Stimulated activated naive CD4-positive, alpha-beta T cell treated with Interleukin-2 at 50 U/mL for 16 hours (primary cell): ENCODE measurements around the gene CFAP299.
A peak's percentile ranks its signal among the peaks of the same experiment; 100 is the strongest.
"Not testable (repeated sequence)": the region's sequence is repeated elsewhere in the genome, so short reads cannot be mapped to it uniquely, and the experiment has no call there.

Experiments used
- DNase-seq: peaks from one replicate; lab custom pipeline; 2025; lab: John Stamatoyannopoulos, UW

Gene CFAP299

DNA sequence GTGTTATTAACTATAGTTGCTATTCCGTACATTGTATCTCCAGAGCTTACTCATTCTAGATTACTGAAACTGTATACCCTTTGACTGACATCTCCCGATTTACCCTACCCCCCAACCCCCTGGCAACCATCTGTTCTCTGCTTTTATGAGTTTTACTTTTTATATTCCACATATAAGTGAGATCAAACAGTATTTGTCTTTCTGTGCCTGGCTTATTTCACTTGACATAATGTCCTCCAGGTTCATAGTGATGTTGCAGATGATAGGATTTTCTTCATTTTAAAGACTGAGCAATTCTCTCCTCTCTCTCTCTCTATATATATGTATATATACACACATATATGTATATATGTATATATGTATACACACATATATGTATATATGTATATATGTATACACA, 54.6 kb downstream of the CFAP299 start:
- DNase-seq, result no peak

DNA sequence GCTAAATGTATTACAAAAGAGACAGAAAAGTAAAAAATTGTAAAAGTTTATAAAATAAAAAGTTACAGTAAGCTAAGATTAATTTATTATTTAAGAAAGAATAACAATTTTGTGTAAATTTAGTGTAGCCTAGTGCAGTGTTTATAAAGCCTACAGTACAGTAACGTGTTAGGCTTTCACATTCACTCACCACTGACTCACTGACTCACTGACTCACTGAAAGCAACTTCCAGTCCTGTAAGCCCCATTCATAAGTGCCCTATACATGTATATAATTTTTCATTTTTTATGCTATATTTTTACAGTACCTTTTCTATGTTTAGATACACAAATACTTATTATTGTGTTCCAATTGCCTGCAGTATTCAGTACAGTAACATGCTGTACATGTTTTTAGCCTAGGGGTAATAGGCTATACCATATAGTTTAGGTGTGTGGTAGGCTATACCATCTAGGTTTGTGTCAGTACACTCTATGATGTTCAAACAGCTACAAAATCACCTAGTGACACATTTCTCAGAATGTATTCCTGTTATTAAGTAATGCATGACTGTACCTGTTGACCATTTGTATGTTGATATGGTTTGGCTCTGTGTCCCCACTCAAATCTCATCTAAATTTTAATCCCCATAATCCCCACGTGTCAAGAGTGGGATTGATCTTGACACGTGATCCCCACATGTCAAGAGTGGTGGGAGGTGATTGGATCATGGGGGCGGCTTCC, 57.9 kb downstream of the CFAP299 start:
- DNase-seq, result peak; percentile 1

DNA sequence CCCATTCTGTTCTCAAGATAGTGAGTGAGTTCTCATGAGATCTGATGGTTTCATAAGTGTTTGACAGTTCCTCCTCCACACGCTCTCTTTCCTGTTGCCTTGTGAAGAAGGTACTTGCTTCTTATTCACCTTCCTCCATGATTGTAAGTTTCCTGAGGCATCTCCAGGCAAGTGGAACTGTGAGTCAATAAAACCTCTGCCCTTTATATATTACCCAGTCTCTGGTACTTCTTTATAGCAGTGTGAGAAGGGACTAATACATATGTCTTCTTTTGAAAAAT, 58.4 kb downstream of the CFAP299 start:
- DNase-seq, result no peak

DNA sequence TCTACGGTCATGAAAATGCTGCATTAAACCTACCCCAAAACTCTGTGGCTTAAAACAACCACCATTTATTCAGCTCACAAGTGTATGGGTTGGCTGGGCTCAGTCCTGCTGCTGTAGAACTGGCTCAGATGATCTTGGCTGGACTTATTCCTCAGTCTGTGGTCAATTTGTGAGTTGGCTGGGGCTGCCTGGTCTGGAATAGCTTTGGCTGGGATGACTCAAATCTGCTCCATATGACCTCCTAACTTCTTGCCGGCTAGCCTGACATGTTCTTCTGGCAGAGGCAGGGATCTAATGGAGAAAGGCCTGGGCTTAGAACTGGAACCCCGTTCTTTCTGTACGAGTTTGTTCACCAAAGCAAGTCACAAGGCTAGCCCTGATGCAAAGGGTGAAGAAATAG, 71.7 kb downstream of the CFAP299 start:
- DNase-seq, result no peak

DNA sequence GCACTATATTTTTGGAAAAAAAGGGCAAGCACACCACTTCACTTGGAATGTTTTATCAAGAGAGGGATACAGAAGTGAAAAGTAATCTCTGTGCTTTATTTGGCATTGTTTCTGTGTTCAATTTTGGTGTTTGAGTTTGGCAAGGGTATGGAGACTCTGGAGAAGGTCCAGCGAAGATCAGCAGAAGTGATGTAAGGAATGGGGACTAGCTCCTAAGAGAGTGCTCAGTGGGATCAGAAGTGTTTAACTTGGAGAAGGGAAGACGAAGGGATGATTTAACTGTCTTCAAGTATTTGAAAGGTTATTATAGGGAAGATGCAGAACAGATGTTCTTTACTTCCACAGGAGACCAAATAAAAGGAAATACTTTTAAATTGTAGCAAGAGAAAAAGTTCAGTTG, 74.3 kb downstream of the CFAP299 start:
- no peak for DNase-seq

DNA sequence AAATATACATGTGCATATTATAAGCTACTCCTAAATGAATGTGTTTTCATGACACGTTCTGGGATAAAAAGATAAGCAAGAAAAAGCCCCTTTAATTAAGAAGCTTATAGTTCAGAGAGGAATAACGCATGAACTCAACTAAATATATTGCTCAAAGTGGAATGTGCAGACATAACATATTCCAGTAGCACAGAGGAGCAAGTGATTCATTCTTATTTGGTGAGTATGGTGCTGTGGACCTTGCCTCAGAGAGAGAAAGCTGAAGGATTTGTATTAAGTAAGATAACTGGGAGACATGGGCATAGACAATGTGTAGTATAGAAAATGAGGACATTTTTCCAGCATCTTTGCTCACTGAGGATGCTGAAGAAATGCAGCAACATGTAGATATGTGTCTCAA, 76.8 kb downstream of the CFAP299 start:
- no peak for DNase-seq

DNA sequence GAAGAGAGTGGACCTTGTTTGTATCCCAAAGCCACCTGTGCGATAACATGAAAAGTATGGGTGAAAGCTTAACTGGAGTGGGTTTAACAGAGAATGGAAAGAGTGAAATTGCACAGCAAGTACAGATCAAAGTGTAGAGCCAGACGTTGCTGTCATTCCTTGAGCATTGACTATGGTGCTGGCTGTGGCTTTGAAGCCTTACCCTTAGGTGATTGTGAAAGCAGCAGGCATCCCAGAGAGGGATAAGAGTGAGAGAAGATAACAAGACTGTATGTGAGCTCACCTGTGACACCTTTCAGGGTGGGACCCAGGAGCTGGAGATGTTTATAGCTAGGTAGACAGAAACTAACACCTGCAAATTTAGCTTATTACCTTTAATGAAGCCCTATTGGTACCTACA, 77.6 kb downstream of the CFAP299 start:
- DNase-seq, result no peak

DNA sequence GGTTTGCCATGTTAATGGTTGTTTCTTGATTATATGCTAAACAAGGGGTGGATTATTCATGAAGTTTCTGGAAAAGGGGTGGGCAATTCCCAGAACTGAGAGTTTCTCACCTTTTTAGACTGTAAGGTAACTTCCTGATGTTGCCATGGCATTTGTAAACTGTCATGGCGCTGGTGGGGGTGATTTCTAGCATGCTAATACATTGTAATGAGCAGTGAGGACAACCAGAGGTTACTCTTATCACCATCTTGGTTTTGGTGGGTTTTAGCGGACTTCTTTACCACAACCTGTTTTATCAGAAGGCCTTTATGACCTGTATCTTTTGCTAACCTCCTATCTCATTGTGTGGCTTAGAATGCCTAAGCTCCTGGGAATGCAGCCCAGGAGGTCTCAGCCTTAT, 81.5 kb downstream of the CFAP299 start:
- no peak for DNase-seq

DNA sequence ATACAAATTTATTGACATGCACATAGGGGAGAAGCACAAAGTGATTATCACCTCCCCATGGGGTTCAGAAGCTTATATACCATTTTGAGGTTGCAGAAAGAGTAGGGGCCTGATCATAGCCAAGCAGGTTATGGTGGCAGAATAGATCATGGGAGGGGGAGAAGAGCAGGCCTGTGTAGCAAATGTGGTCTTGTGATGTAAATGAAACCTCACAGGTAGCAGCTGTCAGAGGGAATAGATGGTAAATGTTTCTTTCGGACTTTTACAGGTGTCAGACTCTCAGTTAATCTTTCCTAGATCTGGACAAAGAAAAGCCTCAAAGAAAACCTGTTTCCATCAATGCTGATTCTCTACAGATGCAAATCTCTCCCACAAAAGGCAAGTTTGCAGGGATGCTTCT, 84.4 kb downstream of the CFAP299 start:
- no peak for DNase-seq

DNA sequence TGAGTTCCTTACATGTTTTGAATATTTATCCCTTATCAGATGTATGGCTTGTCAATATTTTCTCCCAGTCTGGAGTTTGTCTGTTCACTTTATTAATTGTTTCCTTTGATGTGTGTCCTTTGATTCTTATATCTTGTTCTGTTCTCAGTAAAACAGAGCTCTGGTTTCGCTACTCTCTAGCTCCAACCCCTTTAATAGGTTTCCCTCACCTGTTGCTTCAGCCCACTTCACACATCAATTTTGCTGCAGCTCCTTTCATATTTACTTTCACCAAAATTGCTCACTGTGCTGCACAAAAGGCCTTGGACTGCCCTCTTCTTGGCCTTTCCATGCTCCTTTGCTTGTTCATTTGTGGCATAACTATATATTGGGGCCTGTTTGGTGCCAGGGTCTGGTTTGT, 85.1 kb downstream of the CFAP299 start:
- no peak for DNase-seq

DNA sequence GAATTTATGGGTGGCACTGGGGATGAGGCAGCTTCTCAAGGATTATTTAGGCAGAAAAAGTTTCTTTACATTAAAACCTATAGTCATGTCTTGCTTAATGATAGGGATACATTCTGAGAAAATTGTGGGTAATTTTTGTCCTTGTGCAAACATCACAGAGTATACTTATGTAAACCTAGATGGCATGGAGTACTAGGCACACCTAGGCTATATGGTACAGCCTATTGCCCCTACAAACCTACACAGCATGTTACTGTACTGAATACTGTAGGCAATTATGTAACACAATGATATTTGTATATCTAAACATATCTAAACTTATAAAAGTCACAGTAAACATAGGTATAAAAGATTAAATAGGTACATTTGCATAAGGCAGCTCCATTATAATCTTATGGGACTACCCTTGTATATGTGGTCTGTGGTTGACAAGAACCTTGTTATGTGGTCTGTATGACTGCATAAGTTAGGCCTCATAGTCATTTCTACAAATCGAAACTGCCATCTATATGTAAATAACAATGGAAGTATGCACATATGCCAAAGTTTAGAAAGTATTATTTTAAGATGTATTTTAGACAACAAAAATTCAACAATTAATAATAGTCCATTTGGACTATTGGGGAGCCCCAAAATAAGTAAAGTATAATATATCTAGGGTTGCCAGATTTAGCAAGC, 87.3 kb downstream of the CFAP299 start:
- no peak for DNase-seq

DNA sequence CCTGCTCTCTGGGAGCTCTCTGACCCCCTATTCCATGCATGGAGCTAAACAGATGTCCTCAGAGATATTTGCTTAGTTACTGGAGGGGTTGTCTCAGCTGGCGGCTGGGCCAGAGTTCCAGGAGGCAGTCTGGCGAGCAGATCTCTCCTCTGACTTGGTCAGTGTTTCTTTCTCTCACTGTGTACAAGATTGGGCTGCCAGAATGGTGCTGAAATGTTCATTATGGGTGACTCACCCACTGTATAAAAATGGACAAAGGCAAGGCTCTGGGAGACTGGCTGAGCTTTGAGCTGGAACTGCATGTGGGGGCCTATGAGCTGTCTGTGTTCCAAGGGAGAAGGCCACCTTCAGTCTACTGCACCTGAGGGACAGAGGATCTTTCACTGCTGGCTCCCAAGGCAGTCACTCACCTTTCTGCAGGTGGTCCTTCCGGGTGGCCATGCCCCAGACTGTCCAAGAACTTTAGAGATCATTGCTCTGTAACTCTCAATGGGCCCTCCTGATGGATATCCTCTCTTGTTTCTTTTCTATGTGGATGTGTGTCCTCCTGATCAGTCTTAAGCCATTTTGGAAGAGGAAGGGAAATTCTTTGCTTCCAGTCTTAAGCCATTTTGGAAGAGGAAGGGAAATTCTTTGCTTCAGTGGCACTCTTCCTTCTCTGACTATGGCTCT, 88.2 kb downstream of the CFAP299 start:
- no peak for DNase-seq

DNA sequence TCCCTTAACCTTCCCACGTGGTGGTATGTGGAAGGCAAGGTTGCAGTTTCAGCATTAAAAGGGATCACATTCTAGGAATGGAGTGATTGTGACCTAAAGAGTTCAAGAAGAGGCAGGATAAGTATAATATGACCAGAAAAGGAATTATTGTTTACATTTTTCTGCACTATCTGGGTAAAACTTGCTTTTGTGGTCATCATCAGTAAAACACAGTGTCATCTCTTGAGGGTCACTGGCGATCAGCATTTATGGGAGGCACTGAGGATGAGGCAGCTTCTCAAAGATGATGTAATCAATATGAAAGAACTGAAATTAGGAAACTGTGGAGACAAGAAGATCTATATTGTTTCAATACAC, 88.7 kb downstream of the CFAP299 start:
- no peak for DNase-seq

DNA sequence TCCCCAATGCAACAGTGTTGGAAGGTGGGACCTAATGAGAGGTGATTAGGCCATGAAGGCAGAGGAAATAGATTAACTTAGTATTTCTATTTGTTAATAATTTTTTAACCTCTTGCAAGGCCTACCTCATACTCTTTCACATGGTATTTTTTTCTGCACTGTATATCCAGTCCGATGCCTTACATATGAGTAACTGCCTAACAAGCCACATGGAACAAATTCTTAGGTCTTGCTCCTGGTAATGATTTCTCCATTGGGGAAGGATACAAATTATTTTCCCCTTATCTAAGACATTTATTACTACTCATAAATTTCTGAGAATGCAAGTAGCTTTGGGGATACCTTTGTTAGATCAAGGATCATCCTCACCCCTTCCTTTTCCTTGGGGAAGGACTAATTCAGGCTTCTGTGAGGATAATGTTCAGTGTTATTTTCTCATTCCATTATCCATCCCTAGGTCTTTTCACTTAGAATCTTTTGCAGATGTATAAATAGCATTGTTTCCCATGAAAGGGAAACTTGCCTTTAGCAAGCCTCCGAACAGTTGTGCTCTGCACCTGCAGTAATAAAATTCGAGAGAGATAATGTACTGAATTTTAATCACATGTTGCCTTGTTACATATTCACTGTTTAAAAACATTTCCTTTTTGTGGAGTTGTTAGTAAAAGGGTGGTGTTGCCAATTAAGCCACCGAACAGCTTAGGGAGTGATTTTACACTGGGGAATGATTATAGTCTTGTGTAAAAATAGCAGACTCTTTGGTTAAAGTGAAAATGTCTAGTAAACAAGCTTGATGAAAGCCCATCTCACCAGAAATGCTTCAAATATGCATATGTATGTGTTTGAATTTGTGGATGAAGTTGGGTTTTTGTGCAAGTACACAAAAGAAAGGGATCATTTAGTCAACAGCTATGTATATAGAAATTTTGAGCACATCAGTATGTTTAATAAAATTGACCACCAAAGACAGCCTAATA, 89.9 kb downstream of the CFAP299 start:
- no peak for DNase-seq

DNA sequence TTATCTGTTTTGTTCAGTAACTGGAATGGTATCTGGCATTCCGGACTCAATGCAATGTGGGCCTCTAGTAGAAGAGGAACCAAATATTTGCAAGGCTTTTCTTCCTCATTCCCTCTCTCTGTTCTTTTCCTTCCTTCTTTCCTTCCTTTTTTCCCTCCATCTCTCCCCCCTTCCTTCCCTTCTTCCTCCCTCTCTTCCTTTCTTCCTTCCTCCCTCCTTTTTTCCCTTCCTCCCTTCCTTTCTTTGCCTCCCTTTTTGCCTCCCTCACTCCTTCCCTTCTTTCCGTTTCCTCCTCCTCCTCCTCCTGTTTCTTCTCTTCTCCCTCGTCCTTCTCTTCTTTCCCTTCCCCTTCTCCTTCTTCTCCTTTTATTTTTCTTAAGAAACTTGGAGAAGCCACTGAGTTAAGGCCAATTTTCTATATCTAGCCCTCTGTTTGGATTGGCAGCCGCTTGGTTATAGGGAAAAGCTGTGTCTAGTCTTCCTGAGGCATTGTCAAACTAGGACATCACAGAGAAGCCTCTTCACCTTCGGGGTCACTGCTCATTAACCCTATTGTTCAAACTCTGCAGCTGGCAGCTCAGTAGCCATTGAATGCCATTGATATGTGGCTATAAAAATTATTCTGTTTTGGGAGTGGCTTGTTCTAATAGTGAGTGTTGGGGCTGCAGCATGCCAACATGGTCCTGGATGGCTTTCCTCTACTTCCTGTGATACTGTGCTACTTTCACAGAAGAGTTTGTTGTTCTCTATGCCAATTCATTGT, 95.9 kb downstream of the CFAP299 start:
- no peak for DNase-seq

DNA sequence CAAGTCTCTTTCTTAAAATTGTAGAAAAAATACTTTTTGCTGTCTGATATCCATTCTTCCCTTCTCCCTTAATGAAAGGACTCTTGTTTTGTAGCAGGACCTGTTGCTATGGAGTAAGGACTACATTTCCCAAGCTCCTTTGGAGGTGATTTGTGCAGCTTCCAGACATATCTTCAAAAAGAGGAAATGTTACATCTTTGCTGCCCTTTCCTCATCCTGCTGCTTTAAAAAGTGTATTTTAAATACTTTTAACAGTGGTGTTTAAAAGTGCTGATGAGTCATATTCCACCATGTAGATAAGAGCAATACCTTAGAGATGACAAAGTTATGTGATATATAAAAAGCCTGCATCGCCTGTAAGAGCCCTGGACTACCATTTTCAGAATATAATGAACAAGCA, 98.7 kb downstream of the CFAP299 start:
- DNase-seq, result no peak

DNA sequence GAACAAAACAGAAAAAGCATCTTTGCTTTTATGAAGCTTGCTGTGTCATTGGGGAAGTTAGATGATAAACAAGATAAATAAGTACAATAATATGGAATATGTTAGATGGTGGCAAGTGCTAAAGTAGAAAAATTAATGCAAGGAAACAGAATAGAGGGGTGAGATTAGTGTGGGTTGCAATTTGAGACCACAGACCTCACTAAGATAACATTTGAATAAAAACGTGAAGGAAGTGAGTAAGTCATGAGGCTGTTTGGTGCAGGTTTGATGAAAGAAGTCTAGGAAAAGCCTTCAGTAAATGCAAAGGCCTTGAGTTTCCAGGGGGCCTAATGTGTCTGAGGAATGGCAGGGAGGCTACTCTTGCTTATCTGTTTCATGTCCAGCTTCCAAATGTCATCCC, 102.5 kb downstream of the CFAP299 start:
- DNase-seq, result no peak

DNA sequence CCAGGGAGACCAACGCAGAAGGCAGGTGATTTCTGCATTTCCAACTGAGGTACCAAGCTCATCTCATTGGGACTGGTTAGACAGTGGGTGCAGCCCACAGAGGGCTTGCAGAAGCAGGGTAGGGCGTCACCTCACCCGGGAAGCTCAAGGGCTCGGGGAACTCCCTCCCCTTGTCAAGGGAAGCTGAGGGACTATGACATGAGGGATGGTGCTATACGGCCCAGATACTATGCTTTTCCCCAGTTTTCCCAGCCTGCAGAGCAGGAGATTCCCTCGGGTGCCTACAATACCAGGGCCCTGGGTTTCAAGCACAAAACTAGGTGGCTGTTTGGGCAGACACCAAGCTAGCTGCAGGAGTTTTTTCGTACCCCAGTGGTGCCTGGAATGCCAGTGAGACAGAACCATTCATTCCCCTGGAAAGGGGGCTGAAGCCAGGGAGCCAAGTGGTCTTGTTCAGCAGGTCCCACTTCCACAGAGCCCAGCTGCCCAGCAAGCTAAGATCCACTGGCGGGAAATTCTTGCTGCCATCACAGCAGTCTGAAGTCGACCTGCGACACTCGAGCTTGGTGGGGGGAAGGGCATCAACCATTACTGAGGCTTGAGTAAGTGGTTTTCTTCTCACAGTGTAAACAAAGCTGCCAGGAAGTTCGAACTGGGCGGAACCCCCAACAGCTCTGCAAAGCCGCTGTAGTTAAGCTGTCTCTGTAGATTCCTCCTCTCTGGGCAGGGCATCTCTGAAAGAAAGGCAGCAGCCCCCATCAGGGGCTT, 103.9 kb downstream of the CFAP299 start:
- not testable (repeated sequence) for DNase-seq

DNA sequence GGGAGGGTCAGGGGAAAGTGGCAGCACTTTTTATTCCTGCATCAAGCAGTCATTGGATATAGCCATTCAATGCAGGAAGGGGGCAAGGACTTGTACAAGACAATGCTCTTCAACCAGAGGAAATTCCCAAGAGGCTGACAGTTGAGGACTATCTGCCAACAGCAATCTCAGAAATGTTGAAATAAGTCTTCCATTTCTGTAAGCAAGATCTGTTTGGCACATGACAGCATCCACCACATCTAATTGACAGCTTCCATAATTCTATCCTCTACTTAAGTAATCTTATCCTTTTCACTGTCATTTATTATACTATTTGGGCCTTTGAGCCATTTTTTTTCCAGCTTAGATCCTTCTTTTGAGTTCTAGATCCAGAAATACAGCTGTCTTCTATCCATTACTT, 110.7 kb downstream of the CFAP299 start:
- DNase-seq, result no peak

DNA sequence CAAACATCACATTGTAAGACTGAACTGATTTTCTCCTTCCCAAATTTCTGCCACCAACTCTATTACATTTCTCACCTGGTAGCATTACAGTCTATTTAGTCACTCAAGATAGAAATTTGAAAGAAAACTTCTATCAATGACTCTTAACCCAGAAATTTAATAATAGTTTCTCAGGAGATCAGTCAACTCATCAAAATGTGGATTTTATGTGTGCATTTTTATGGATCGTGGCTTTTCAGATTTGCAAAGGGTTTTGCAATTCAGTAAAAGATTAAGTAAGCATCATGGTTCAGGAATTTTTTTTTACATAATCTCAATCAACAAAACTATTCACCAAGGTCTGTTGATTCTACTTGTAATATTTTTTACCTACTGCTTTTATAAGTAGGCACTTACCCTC, 111.1 kb downstream of the CFAP299 start:
- DNase-seq, result no peak

DNA sequence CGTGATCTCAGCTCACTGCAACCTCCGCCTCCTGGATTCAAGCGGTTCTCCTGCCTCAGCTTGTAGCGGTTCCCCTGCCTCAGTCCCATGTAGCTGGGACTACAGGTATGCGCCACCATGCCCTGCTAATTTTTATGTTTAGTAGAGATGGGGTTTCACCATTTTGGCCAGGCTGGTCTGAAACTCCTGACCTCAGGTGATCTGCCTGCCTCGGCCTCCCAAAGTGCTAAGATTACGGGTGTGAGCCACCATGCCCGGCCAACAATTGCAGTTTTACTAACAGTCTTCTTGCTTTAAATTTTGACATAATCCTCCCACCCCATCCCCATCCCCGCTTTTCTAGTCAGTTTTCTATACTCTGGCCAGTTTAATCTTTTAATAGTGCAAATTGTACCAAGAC, 112.0 kb downstream of the CFAP299 start:
- DNase-seq, result no peak
